Activated naive CD4-positive, alpha-beta T cell treated with anti-CD3 and anti-CD28 coated beads, Interleukin-2, amount 10 ng/mL, durations not matched to agents 7 days and 5 days (primary cell): ENCODE measurements around the gene KLF17.
"Not testable (repeated sequence)": the region's sequence is repeated elsewhere in the genome, so short reads cannot be mapped to it uniquely, and the experiment has no call there.

Experiments
- CTCF ChIA-PET: fragments of 350-600 bp; sonication (Branson Sonifier 250); formaldehyde crosslinking; loops from one replicate; lab custom pipeline; 2021; ENCODE audit warnings: antibody characterized with exemption; lab: Charles Lee
- DNase-seq: peaks from one replicate; pipeline ENCODE4 v3.0.0-alpha.2; 2020
- H3K27ac Mint-ChIP-seq: one replicate; pipeline ENCODE4 v1.8.0; 2021; ENCODE audit warnings: mild to moderate bottlenecking, moderate library complexity, mixed read lengths
- H3K27me3 Mint-ChIP-seq: one replicate; pipeline ENCODE4 v1.8.0; 2021; ENCODE audit warnings: mild to moderate bottlenecking, mixed read lengths
- H3K36me3 Mint-ChIP-seq: one replicate; pipeline ENCODE4 v1.8.0; 2021; ENCODE audit warnings: mixed read lengths
- H3K4me1 Mint-ChIP-seq: one replicate; pipeline ENCODE4 v1.8.0; 2021; ENCODE audit warnings: mixed read lengths
- H3K4me3 Mint-ChIP-seq: one replicate; pipeline ENCODE4 v1.8.0; 2021; ENCODE audit warnings: mild to moderate bottlenecking, moderate library complexity, mixed read lengths
- H3K9me3 Mint-ChIP-seq: one replicate; pipeline ENCODE4 v1.8.0; 2021; ENCODE audit warnings: mixed read lengths

The KLF17 gene

DNA sequence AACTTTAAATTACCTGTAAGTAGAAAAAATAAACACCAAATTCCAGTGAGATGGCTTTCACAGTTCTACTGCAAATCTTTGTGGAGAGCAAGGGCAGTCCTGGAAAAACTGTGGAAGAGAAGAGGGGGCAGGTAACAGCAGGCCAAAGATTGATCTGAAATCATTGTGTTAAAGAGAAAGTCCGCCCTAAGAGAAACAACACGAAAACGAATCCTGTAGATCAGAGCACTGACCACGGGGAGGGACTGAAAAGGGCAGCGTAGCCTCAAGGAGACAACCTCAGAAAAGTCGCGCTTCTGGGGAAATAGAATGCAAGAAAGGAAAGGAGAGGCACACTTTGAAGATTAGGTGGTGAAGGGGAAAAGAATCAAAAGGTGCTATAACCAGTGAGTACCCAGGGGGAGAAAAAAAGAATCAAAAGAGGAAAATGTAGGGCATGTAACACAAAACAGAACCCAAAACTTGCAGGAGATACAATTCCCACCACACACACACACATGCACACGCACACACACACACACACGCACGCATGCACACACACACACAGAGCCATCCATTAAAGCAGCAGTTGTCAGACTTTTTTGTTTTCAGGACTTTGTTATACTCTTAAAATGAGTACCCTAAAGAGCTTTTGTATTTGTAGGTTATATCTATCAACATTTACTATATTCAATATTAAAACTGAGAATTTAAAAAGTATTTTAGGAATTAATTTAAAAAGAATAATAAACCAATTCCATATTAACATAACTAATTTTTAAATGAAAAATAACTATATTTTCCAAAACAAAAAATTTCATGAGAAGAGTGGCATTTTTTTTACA lies 28.0 kb upstream of the KLF17 start:
- Mint-ChIP-seq H3K27ac (no peak overlapping the region), H3K27me3 (peaks cover 39% of the 10 kb centered on the region), H3K4me3 (no peak overlapping the region), H3K9me3 (no peaks in the 10 kb centered on the region), H3K4me1 (no peaks in the 10 kb centered on the region), H3K36me3 (no peaks in the 10 kb centered on the region)
- CTCF ChIA-PET, result no interaction called here
- no peak for DNase-seq

DNA sequence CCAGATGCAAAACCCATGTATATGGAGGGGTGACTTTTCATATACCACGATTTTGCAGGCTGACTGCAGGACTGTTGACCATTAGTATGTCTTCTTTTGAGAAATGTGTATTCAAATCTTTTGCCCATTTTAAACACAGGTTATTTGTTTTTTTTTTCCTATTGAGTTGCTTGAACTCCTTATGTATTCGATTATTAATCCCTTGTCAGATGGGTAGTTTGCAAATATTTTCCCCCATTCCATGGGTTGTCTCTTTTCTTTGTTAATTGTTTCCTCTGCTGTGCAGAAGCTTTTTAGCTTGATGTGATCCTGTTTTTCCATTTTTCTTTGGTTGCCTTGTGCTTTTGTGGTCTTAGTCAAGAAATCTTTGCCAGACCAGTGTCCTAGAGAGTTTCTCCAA lies 24.6 kb upstream of the KLF17 start:
- no peaks in the 10 kb centered on the region for H3K4me1 Mint-ChIP-seq
- DNase-seq, result no peak
- no peak overlapping the region for H3K4me3 Mint-ChIP-seq
- H3K9me3 Mint-ChIP-seq, result no peaks in the 10 kb centered on the region
- no peaks in the 10 kb centered on the region for H3K36me3 Mint-ChIP-seq
- no peak overlapping the region for H3K27ac Mint-ChIP-seq
- CTCF ChIA-PET, result no interaction called here
- peaks cover 39% of the 10 kb centered on the region for H3K27me3 Mint-ChIP-seq

DNA sequence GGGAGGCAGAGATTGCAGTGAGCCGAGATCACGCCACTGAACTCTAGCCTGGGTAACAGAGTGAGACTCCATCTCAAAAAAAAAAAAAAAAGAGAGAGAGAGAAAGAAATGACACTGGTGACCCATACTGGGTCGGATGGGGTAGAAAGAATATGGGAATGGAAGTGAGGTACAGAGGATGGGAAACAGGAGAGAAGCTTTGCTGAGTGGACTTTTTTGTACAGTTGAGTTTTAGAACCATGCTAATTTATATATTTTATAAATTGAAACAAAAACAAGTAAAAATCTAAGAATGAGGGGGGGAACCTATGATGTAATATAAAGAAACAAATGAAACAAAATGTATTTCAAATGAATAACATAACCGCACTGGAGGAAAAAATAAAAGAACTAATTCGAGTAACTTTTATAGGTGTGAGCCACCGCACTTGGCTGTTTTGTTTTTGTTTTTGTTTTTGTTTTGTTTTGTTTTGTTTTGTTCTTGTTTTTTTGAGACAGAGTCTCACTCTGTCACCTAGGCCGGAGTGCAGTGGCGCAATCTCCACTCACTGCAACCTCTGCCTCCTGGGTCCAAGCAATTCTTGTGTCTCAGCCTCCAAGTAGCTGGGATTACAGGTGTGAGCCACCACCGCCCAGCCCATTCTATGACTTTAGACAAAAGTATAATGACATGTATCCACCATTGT lies 18.3 kb upstream of the KLF17 start:
- no peak for DNase-seq
- CTCF ChIA-PET, result no interaction called here
- Mint-ChIP-seq H3K4me3 (no peak overlapping the region), H3K27ac (no peak overlapping the region), H3K4me1 (no peaks in the 10 kb centered on the region), H3K36me3 (no peaks in the 10 kb centered on the region), H3K27me3 (peaks cover 18% of the 10 kb centered on the region), H3K9me3 (no peaks in the 10 kb centered on the region)

DNA sequence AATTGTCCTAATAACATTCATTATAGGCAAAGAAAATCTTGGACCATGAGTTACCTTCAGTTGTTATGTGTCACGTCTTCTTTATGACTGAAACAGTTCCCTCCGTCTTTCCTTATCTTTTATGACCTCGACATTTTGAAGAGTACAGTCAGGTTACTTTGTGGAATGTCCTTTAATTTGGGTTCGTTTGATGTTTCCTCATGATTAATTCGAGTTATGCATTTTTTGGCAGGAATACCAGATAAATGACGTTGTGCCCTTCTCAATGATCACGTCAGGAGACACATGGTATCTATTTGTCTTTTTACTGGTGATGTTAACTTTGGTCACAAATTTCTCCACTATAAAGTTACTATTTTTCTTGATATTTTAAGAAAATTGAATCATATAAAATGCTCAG lies 17.3 kb upstream of the KLF17 start:
- CTCF ChIA-PET, result no interaction called here
- Mint-ChIP-seq H3K9me3 (no peaks in the 10 kb centered on the region), H3K4me3 (no peak overlapping the region), H3K27ac (no peak overlapping the region), H3K27me3 (peaks cover 27% of the 10 kb centered on the region), H3K4me1 (no peaks in the 10 kb centered on the region), H3K36me3 (no peaks in the 10 kb centered on the region)
- no peak for DNase-seq

DNA sequence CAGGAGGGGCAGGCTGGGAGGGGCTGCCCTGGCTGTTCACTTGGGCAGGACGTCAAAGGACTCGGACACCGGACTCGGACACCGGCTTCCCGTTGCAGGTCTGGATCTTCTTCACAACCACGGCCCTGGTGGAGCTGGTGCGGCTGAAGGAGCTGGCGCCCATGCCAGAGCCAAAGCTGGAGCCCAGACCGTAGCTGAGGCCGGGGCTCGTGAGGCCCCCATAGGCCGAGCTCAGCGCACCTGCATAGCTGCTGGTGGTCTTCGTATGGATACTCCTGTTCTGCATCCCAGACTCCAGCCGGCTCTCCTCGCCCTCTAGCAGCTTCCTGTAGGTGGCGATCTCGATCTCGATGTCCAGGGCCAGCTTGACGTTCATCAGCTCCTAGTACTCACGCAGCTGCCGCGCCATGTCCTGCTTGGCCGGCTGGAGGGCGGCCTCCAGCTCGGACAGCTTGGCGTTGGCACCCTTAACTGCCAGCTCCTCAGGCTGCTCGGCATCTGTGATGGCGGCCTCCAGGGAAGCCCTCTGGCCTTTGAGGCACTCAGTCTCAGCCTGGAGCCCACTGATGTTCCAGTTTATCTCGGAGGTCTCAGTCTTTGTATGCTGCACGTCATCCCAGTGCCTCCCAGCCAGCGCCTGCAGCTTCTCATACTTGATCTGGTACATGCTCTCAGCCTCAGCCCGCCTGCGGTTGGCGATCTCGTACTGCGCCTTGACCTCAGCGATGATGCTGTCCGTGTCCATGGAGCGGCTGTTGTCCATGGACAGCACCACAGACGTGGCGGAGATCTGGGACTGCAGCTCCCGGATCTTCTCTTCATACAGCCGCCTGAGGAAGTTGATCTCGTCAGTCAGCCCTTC lies 15.1 kb upstream of the KLF17 start:
- H3K36me3 Mint-ChIP-seq, result no peaks in the 10 kb centered on the region
- no peak overlapping the region for H3K27ac Mint-ChIP-seq
- no peak for DNase-seq
- H3K4me3 Mint-ChIP-seq, result no peak overlapping the region
- CTCF ChIA-PET, result interaction anchor here (0.6 to 1.2 kb wide), 3 partner anchors 14 to 469 kb away, joined by 3 read pairs; no protein-coding TSS in a partner anchor
- peaks cover 35% of the 10 kb centered on the region for H3K27me3 Mint-ChIP-seq
- H3K4me1 Mint-ChIP-seq, result no peaks in the 10 kb centered on the region
- H3K9me3 Mint-ChIP-seq, result no peaks in the 10 kb centered on the region

DNA sequence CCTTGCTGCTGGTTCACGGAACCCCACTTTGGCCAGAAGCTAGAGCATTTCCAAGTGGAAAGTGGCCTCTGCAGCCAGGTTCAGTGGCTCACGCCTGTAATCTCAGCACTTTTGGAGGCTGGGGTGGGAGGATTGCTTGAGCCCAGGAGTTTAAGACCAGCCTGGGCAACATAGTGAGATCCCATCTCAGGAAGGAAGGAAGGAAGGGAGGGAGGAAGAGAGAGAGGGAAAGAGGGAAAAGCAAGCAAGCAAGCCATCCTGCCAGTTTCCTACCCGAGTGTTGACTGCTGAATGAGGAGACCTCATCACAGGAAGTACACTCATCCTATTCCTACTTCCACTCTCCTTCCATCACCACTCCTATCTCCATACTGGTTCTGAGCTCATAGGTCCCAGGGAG lies 12.8 kb upstream of the KLF17 start:
- CTCF ChIA-PET, result no interaction called here
- no peak for DNase-seq
- Mint-ChIP-seq H3K9me3 (no peaks in the 10 kb centered on the region), H3K4me1 (no peaks in the 10 kb centered on the region), H3K27ac (no peak overlapping the region), H3K4me3 (no peak overlapping the region), H3K27me3 (peaks cover 30% of the 10 kb centered on the region), H3K36me3 (no peaks in the 10 kb centered on the region)

DNA sequence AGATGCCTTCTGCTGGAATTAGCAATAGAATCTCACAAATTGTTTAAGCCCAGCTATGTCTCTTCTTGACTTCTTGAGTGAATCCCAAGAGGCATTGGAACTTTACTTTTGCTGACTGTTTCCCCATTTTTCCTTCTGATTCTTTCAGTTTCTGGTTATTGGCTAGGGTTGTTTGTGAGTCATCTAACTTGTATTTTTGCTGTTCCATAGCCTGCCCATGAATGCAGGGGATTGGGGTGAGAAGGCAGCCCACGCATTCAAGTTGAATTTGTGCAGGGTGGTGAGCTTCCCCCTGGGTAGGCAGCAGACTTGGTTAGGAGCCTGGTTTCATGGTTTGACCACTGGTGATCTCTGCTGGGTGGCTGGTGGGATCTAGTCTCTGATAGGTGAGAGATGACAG lies 10.4 kb upstream of the KLF17 start:
- no peaks in the 10 kb centered on the region for H3K4me1 Mint-ChIP-seq
- no peaks in the 10 kb centered on the region for H3K9me3 Mint-ChIP-seq
- CTCF ChIA-PET, result no interaction called here
- DNase-seq, result no peak
- H3K27ac Mint-ChIP-seq, result no peak overlapping the region
- no peak overlapping the region for H3K4me3 Mint-ChIP-seq
- peaks cover 31% of the 10 kb centered on the region for H3K27me3 Mint-ChIP-seq
- H3K36me3 Mint-ChIP-seq, result no peaks in the 10 kb centered on the region

DNA sequence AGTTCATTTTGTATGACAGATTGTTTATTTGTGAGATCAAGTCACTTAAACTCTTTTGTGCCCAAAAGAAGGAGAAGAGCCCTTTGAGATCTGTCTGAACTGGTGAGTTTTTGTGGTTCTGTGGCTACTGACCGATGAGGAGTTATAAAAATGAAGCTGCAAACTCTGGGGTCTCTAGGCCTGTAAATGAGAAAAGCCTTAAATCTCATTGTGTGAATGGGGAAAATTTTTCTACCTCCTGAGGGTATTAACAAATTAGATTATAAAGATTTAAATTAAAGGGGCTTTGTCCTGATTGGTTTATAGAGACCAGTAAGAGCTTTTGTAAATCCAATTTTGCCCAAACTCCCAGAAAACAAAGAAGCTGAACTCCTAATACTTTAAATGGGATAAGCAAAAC lies 9.7 kb upstream of the KLF17 start:
- no peak for DNase-seq
- CTCF ChIA-PET, result no interaction called here
- H3K4me1 Mint-ChIP-seq, result no peaks in the 10 kb centered on the region

DNA sequence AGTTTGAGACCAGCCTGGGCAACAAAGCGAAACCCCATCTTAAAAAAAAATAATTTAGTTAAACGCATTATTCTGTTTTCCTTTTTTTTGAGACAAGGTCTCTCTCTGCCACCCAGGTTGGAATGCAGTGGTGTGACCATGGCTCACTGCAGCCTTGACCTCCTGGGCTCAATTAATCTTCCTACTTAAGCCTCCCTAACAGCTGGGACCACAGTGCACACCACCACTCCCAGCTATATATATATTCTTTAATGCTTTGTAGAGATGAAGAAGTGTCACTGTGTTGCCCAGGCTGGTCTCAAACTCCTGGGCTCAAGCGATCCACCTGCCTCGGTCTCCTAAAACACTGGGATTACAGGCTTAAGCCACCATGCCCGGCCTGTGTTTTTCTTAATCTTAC lies 7.7 kb upstream of the KLF17 start:
- Mint-ChIP-seq H3K4me1 (no peaks in the 10 kb centered on the region), H3K4me3 (no peak overlapping the region), H3K36me3 (no peaks in the 10 kb centered on the region), H3K9me3 (no peaks in the 10 kb centered on the region), H3K27me3 (peaks cover 35% of the 10 kb centered on the region), H3K27ac (no peak overlapping the region)
- DNase-seq, result no peak
- CTCF ChIA-PET, result interaction anchor here (0.9 kb wide), 1 partner anchor 23 kb away, joined by 3 read pairs; no protein-coding TSS in a partner anchor

More for the DNA sequence above, 9.7 kb upstream of the KLF17 start:
- H3K36me3 Mint-ChIP-seq, result no peaks in the 10 kb centered on the region
- no peak overlapping the region for H3K27ac Mint-ChIP-seq
- no peaks in the 10 kb centered on the region for H3K9me3 Mint-ChIP-seq
- H3K4me3 Mint-ChIP-seq, result no peak overlapping the region
- peaks cover 37% of the 10 kb centered on the region for H3K27me3 Mint-ChIP-seq

DNA sequence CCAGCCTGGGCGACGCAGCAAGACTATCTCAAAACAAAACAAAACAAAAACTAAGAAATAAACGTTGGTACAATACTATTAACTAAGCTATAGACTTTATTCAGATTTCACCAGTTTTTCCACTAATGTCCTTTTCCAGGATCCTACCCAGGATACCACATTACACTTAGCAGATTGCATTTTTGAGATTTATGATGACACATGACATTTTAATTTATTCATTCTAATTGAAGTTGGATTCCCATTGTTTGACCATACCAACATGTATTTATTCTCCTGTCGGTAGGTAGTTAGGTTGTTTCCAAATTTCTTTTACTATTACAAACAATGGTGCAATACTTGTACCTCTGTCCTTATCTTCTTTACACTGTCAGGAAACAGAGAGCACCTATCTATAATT lies 6.8 kb upstream of the KLF17 start:
- Mint-ChIP-seq H3K9me3 (no peaks in the 10 kb centered on the region), H3K36me3 (no peaks in the 10 kb centered on the region), H3K27ac (no peak overlapping the region), H3K4me1 (no peaks in the 10 kb centered on the region), H3K27me3 (peaks cover 26% of the 10 kb centered on the region), H3K4me3 (no peak overlapping the region)
- CTCF ChIA-PET, result no interaction called here
- DNase-seq, result no peak

DNA sequence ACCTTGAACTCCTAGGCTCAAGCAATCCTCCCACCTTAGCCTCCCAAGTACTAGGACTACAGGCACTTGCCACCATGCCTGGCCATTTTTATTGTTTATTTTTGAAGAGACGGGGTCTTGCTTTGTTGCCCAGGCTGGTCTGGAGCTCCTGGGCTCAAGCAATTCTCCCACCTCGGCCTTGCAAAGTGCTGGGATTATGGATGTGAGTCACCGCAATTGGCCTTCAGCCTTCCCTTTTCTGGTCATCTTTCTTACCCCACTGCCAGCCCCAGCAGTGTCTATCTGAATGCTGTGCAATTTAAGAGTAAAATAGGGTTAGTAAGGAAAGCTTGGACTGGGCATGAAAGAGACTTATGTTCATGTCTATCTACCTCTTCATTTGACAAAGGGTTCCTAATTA lies 6.1 kb upstream of the KLF17 start:
- CTCF ChIA-PET, result no interaction called here
- H3K4me3 Mint-ChIP-seq, result no peak overlapping the region
- no peaks in the 10 kb centered on the region for H3K9me3 Mint-ChIP-seq
- DNase-seq, result no peak
- no peak overlapping the region for H3K27ac Mint-ChIP-seq
- no peaks in the 10 kb centered on the region for H3K36me3 Mint-ChIP-seq
- peaks cover 27% of the 10 kb centered on the region for H3K27me3 Mint-ChIP-seq
- no peaks in the 10 kb centered on the region for H3K4me1 Mint-ChIP-seq

DNA sequence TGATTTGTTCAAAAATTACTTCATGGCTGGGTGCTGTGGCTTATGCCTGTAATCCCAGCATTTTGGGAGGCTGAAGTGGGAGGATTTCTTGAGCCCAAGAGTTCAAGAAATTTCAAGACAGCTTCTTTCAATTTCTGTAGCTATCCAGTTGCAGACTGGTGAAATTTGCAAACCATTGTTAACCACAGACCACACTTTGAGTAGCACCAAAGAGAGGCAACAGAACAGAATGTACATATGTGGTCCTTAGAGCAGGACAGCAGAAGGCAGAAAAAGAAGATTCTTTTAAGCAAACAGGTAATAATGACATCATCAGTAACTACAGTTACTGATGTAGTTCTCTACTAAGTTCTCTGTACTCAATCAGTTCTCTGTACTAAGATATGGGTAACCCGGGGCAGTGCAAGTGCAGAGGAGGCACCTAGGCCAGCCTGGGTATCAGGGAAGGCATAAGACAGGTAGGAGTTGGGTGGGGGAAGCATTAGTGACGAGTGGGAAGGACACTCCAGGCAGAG lies 5.5 kb upstream of the KLF17 start:
- Mint-ChIP-seq H3K27ac (no peak overlapping the region), H3K4me3 (no peak overlapping the region), H3K36me3 (no peaks in the 10 kb centered on the region), H3K4me1 (no peaks in the 10 kb centered on the region), H3K27me3 (peaks cover 22% of the 10 kb centered on the region), H3K9me3 (no peaks in the 10 kb centered on the region)
- DNase-seq, result no peak
- CTCF ChIA-PET, result no interaction called here

DNA sequence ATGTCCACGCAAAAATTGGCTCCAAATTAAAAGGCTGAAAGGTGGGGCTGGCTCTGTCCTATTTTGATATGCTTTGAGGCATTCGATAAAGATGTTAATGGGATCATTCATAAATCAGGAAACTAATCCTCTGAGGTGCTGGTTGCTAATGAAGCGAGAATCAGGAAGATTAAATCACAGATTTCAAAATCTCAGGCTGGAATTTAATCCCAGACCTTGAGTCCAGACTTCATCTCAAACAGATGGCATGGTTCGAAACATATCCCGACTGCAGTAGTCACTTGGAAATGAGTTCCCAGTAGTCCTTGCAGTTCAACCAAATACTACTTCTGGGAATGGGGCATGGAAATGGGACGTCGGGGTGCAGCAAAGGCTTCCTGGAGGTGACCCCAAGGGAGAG lies 4.5 kb upstream of the KLF17 start:
- no peak for DNase-seq
- no peaks in the 10 kb centered on the region for H3K36me3 Mint-ChIP-seq
- H3K27ac Mint-ChIP-seq, result no peak overlapping the region
- H3K27me3 Mint-ChIP-seq, result peaks cover 13% of the 10 kb centered on the region
- CTCF ChIA-PET, result interaction anchor here (0.5 kb wide), 1 partner anchor 110 kb away, joined by 3 read pairs; no protein-coding TSS in a partner anchor
- no peaks in the 10 kb centered on the region for H3K4me1 Mint-ChIP-seq
- no peaks in the 10 kb centered on the region for H3K9me3 Mint-ChIP-seq
- H3K4me3 Mint-ChIP-seq, result no peak overlapping the region

DNA sequence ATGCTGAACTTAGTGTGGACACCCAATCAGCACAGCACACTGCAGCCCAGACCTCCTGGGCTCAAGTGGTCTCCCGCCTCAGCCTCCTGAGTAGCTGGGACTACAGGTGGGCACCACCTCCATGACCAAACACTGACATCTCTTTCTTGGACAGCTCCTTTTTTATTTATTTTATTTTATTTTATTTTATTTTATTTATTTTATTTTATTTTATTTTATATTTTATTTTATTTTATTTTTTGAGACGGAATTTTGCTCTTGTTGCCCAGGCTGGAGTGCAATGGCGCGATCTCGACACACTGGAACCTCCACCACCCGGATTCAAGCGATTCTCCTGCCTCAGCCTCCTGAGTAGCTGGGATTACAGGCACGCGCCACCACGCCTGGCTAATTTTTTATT lies 1.3 kb upstream of the KLF17 start:
- H3K9me3 Mint-ChIP-seq, DNase-seq, H3K36me3 Mint-ChIP-seq, H3K4me1 Mint-ChIP-seq, H3K27ac Mint-ChIP-seq, H3K4me3 Mint-ChIP-seq: not testable (repeated sequence)
- CTCF ChIA-PET, result interaction anchor here (1.0 kb wide), 1 partner anchor 15 kb away, joined by 3 read pairs; no protein-coding TSS in a partner anchor
- H3K27me3 Mint-ChIP-seq, result peaks cover 22% of the 10 kb centered on the region
